Measurements from ENCODE around the gene ZFAND3.

Gene ZFAND3

GRCh38 chr6:37840143-37840939 is 20.8 kb downstream of the ZFAND3 start:
- DNase-seq (ENCODE audit: low read depth), result no peak
- no peak overlapping the region for H3K4me3 ChIP-seq (ENCODE audit: low read length)

GRCh38 chr6:37840940-37841300 is 21.4 kb downstream of the ZFAND3 start:
- no peak for DNase-seq (ENCODE audit: low read depth)
- no peak overlapping the region for H3K4me3 ChIP-seq (ENCODE audit: low read length)
- TF ChIP-seq CTCF (conservative IDR thresholded peaks at IDR 0.05; ENCODE audit: low read length), result no peak

More at GRCh38 chr6:37840143-37840939, 20.8 kb downstream of the ZFAND3 start:
- no peak for TF ChIP-seq CTCF (conservative IDR thresholded peaks at IDR 0.05; ENCODE audit: low read length)

- TF ChIP-seq CTCF (conservative IDR thresholded peaks at IDR 0.05; ENCODE audit: low read length), result no peak
- DNase-seq (ENCODE audit: low read depth), result no peak
- H3K4me3 ChIP-seq (ENCODE audit: low read length), result no peak overlapping the region
These were observed 25.7 kb downstream of the ZFAND3 start for GRCh38 chr6:37845026-37845911.

- H3K4me3 ChIP-seq (ENCODE audit: low read length), result no peak overlapping the region
- DNase-seq (ENCODE audit: low read depth), result no peak
- TF ChIP-seq CTCF (conservative IDR thresholded peaks at IDR 0.05; ENCODE audit: low read length), result no peak
These were observed 26.4 kb downstream of the ZFAND3 start for GRCh38 chr6:37845930-37846329.

- no peak for TF ChIP-seq CTCF (conservative IDR thresholded peaks at IDR 0.05; ENCODE audit: low read length)
- DNase-seq (ENCODE audit: low read depth), result no peak
- no peak overlapping the region for H3K4me3 ChIP-seq (ENCODE audit: low read length)
These were observed 28.2 kb downstream of the ZFAND3 start for GRCh38 chr6:37847704-37848103.

GRCh38 chr6:37848371-37848770 is 28.8 kb downstream of the ZFAND3 start:
- no peak overlapping the region for H3K4me3 ChIP-seq (ENCODE audit: low read length)
- no peak for DNase-seq (ENCODE audit: low read depth)
- TF ChIP-seq CTCF (conservative IDR thresholded peaks at IDR 0.05; ENCODE audit: low read length), result no peak
